Psoas muscle (tissue), 8 donors: ENCODE data around the gene SPSB3. TPM values are rescaled to one million over a fixed set of nuclear protein-coding genes. Genes with fewer than 3 reads are reported as not detected.

ENCODE experiments used
- ATAC-seq, 4 donors: fragments of 200-7000 bp; cut with Tn5 transposase; one replicate each; pipeline ENCODE4 v1.9.1; 2020; ENCODE audit warnings: moderate library complexity in 3 of 4, mild to moderate bottlenecking in 2 of 4
- DNase-seq, 2 donors: peaks; one replicate each; pipeline ENCODE4 v3.0.0-alpha.2; 2020
- H3K27ac ChIP-seq: fragments of 200-600 bp; one replicate; pipeline ENCODE4 v1.8.0; 2022
- H3K27me3 ChIP-seq, 3 donors: fragments of 200-600 bp in 1 of 3; one replicate each; pipeline versions ENCODE4 v1.6.1 to v1.8.0; 2013 to 2022; ENCODE audit warnings: low read length in 2 of 3, mild to moderate bottlenecking in 2 of 3, moderate library complexity in 1 of 3; ENCODE audit not compliant: insufficient read depth in 3 of 3
- H3K36me3 ChIP-seq, 2 donors: fragments of 200-600 bp in 1 of 2; one replicate each; pipeline versions ENCODE4 v1.6.1 to v1.8.0; 2013 to 2022; ENCODE audit warnings: low read depth in 1 of 2, mild to moderate bottlenecking in 1 of 2, moderate library complexity in 1 of 2; ENCODE audit not compliant: insufficient read depth in 1 of 2
- H3K4me1 ChIP-seq: fragments of 200-600 bp; one replicate; pipeline ENCODE4 v1.8.0; 2022
- H3K4me3 ChIP-seq: fragments of 200-600 bp; one replicate; pipeline ENCODE4 v1.8.0; 2022; ENCODE audit warnings: mild to moderate bottlenecking
- H3K9me3 ChIP-seq: fragments of 200-600 bp; one replicate; pipeline ENCODE4 v1.8.0; 2022
- CTCF ChIP-seq: fragments of 200-600 bp; IDR thresholded peaks from one replicate; pipeline ENCODE4 v1.8.0; 2022; ENCODE audit warnings: antibody characterized with exemption
- WGBS, 3 donors: extraction: QIAGEN DNeasy Blood & Tissue Kit; methylation state at CpG; one replicate each; pipeline versions ENCODE4 v1.1.6 to v1.1.7; 2013; 5-methylcytosine and 5-hydroxymethylcytosine counted together
- intact Hi-C, 2 donors: fragments of 100-400 bp; cut with DNase I; formaldehyde crosslinking; loops; one replicate each; pipeline versions ENCODE4 v1.11.0 to v1.14.2; 2022
- polyA plus RNA-seq, 3 donors: library from polyadenylated mRNA; stranded (reverse); fragments of 200-250 nt; gene quantifications; one replicate each; pipeline ENCODE4 v1.2.3, GENCODE V29; 2013
- total RNA-seq, 4 donors: library from RNA; stranded (reverse); fragmentation: NEBNext Ultra II Directional in 2 of 4; extraction: Animal tissue kit (Norgen Biotek cat#: 25700) in 2 of 4; gene quantifications; one replicate each; pipeline versions ENCODE4 v1.2.1 to v1.2.4, GENCODE V29; 2021 to 2023
- donor health status: healthy with polysubstance abuse.
- donor health status: DM: no; HTN: no; CAD: no; lungs with moderate emphysema.
- donor health status: Bipolar disorder and iron deficiency.
- donor health status: healthy.
- donor health status: DM: yes; HTN: yes; CAD: no.
- donor health status: DM: no; HTN: no; CAD: no.
- donor health status: DM: no; HTN: no; CAD: no.
- donor health status: DM: yes; HTN: yes; CAD: no.

SPSB3 gene
- total and polyA plus RNA-seq, 7 donors = 26.3 to 108 (median 54.9) TPM

GRCh38 chr16:1772362-1772907, 9.9 kb downstream of the SPSB3 start, which contains the start of gene EME2:
EME2 (plus strand) TSS chr16:1772810; CDS start chr16:1773228, 418 bp downstream.
- peak in 1 of 2 donors; percentile 61 for DNase-seq
- 0 to 1% (median 1%) methylated on average over 43 to 53 of the region's 53 CpGs for WGBS, 3 donors
- H3K36me3 ChIP-seq = peaks cover under 1 to 48% of the 10 kb centered on the region in 2 donors

GRCh38 chr16:1771864-1772361, 10.5 kb downstream of the SPSB3 start:
- no peaks in the 10 kb centered on the region for H3K9me3 ChIP-seq
- WGBS, 3 donors = 13 to 16% (median 14%) methylated on average over 20 to 22 of the region's 22 CpGs
- TF ChIP-seq CTCF = no peak
- peaks cover 4 to 48% of the 10 kb centered on the region in 2 donors for H3K36me3 ChIP-seq
- peak overlapping the region; percentile 76 for H3K4me3 ChIP-seq
- peaks cover 18% of the 10 kb centered on the region for H3K4me1 ChIP-seq
- intact Hi-C loops = loop anchor here (5.0 to 10.0 kb wide), 2 partner anchors 65 to 173 kb away; partner anchors contain the start of genes MAPK8IP3 (in 1 of the 2) and MSRB1 (in 1 of the 2)
- no peaks in the 10 kb centered on the region for H3K27me3 ChIP-seq
- DNase-seq (peak in 1 of 2 donors; percentile 56), ATAC-seq (no peak)
- peak overlapping the region; percentile 90 for H3K27ac ChIP-seq

More at GRCh38 chr16:1772362-1772907, 9.9 kb downstream of the SPSB3 start, which contains the start of gene EME2:
- Histone ChIP-seq H3K27ac (peak within 1 kb of the TSS; percentile 90), H3K4me1 (peaks cover 18% of the 10 kb centered on the region), H3K4me3 (peak within 1 kb of the TSS; percentile 76), H3K9me3 (no peaks in the 10 kb centered on the region), H3K27me3 (no peaks in the 10 kb centered on the region)
- intact Hi-C loops = loop anchor here (5.0 to 10.0 kb wide), 2 partner anchors 65 to 172 kb away; partner anchors contain the start of genes MAPK8IP3 (in 1 of the 2) and MSRB1 (in 1 of the 2)
- no peak for TF ChIP-seq CTCF
- peak; percentile 7 to 13 (median 11) for ATAC-seq

- 0 to 1% (median 1%) methylated on average over 42 to 79 of the region's 79 CpGs for WGBS, 3 donors
- Histone ChIP-seq H3K4me3 (peak within 1 kb of the TSS; percentile 76), H3K9me3 (no peaks in the 10 kb centered on the region), H3K27ac (peak within 1 kb of the TSS; percentile 90), H3K36me3 (peaks cover 4 to 48% of the 10 kb centered on the region in 2 donors), H3K27me3 (no peaks in the 10 kb centered on the region), H3K4me1 (peaks cover 18% of the 10 kb centered on the region)
- DNase-seq (peak; percentile 81 to 88), ATAC-seq (peak; percentile 42 to 57 (median 54))
- TF ChIP-seq CTCF = no peak
- intact Hi-C loops = loop anchor here (5.0 to 10.0 kb wide), 2 partner anchors 64 to 173 kb away; partner anchors contain the start of genes MAPK8IP3 (in 1 of the 2) and MSRB1 (in 1 of the 2)
Measured at GRCh38 chr16:1771188-1771863, 11.0 kb downstream of the SPSB3 start, which contains the start of gene NME3. NME3 (minus strand) TSS chr16:1771543; CDS start chr16:1771534, 9 bp downstream.

- DNase-seq (peak; percentile 73 to 84), ATAC-seq (peak; percentile 7 to 32 (median 21))
- Histone ChIP-seq H3K9me3 (no peaks in the 10 kb centered on the region), H3K4me3 (peak overlapping the region; percentile 76), H3K27ac (peak overlapping the region; percentile 90), H3K27me3 (no peaks in the 10 kb centered on the region), H3K36me3 (peaks cover 4 to 48% of the 10 kb centered on the region in 2 donors), H3K4me1 (peaks cover 18% of the 10 kb centered on the region)
- TF ChIP-seq CTCF = no peak
- intact Hi-C loops = loop anchor here (5.0 to 10.0 kb wide), 2 partner anchors 63 to 174 kb away; partner anchors contain the start of genes MAPK8IP3 (in 1 of the 2) and MSRB1 (in 1 of the 2)
- 4 to 11% (median 4%) methylated on average over 55 to 81 of the region's 81 CpGs for whole genome bisulfite sequencing, 3 donors
Measured at GRCh38 chr16:1770328-1771187, 11.8 kb downstream of the SPSB3 start.
